HEK293T (cell line): Measurements from ENCODE around the gene MMP17.

Source experiments
- CTCF ChIA-PET: fragments of 350-600 bp; formaldehyde crosslinking; extraction: SDS; loops from one replicate; lab custom pipeline; 2021; ENCODE audit warnings: antibody characterized with exemption, inconsistent platforms; lab: Yijun Ruan, JAX
- POLR2A ChIA-PET: fragments of 350-600 bp; formaldehyde crosslinking; extraction: SDS; loops from one replicate; lab custom pipeline; 2020; ENCODE audit warnings: antibody characterized with exemption, inconsistent platforms; lab: Yijun Ruan, JAX
- DNase-seq: peaks from one replicate; pipeline ENCODE4 v3.0.0; 2012; ENCODE audit warnings: mixed read lengths; ENCODE audit errors: extremely low spot score
- ARNT ChIP-seq: fragments of 450-650 bp; IDR thresholded peaks from 2 replicates; pipeline ENCODE4 v1.6.1; 2017; ENCODE audit warnings: mild to moderate bottlenecking
- BHLHE40 ChIP-seq: fragments of 450-650 bp; IDR thresholded peaks from 2 replicates; pipeline ENCODE4 v1.6.1; 2016; ENCODE audit warnings: mild to moderate bottlenecking, moderate library complexity, borderline replicate concordance
- CTBP1 ChIP-seq: fragments of 450-650 bp; IDR thresholded peaks from 2 replicates; pipeline ENCODE4 v1.6.1; 2016; ENCODE audit warnings: borderline replicate concordance
- ELF4 ChIP-seq: fragments of 450-650 bp; IDR thresholded peaks from 2 replicates; pipeline ENCODE4 v1.6.1; 2017; ENCODE audit warnings: antibody characterized with exemption
- FOXA1 ChIP-seq: fragments of 450-650 bp; IDR thresholded peaks from 2 replicates; pipeline ENCODE4 v1.6.1; 2016; ENCODE audit warnings: mild to moderate bottlenecking
- FOXK2 ChIP-seq: fragments of 450-650 bp; IDR thresholded peaks from 2 replicates; pipeline ENCODE4 v1.6.1; 2016; ENCODE audit warnings: mild to moderate bottlenecking
- FOXM1 ChIP-seq: fragments of 450-650 bp; IDR thresholded peaks from 2 replicates; pipeline ENCODE4 v1.6.1; 2017; ENCODE audit warnings: mild to moderate bottlenecking, borderline replicate concordance
- HDGF ChIP-seq: fragments of 450-650 bp; IDR thresholded peaks from 2 replicates; pipeline ENCODE4 v1.6.1; 2017; ENCODE audit warnings: antibody characterized with exemption, borderline replicate concordance
- L3MBTL2 ChIP-seq: fragments of 450-650 bp; conservative IDR thresholded peaks from 2 replicates; pipeline ENCODE4 v1.6.1; 2016; ENCODE audit warnings: mild to moderate bottlenecking
- LEF1 ChIP-seq: fragments of 450-650 bp; IDR thresholded peaks from 2 replicates; pipeline ENCODE4 v1.6.1; 2017; ENCODE audit warnings: mild to moderate bottlenecking, borderline replicate concordance
- NFRKB ChIP-seq: fragments of 450-650 bp; IDR thresholded peaks from 2 replicates; pipeline ENCODE4 v1.6.1; 2016; ENCODE audit warnings: mild to moderate bottlenecking, moderate library complexity
- SP1 ChIP-seq: fragments of 450-650 bp; IDR thresholded peaks from 2 replicates; pipeline ENCODE4 v1.6.1; 2017
- SUZ12 ChIP-seq: fragments of 450-650 bp; IDR thresholded peaks from 2 replicates; pipeline ENCODE4 v1.6.1; 2016; ENCODE audit warnings: mild to moderate bottlenecking
- TARDBP ChIP-seq: fragments of 450-650 bp; IDR thresholded peaks from 2 replicates; pipeline ENCODE4 v1.6.1; 2016
- ZNF384 ChIP-seq: fragments of 450-650 bp; IDR thresholded peaks from 2 replicates; pipeline ENCODE4 v1.6.1; 2016
- TF ChIP-seq, protein P1 (sequence below): fragments of 450-650 bp; IDR thresholded peaks from 2 replicates; pipeline ENCODE4 v1.6.1; 2016

MMP17 gene

DNA sequence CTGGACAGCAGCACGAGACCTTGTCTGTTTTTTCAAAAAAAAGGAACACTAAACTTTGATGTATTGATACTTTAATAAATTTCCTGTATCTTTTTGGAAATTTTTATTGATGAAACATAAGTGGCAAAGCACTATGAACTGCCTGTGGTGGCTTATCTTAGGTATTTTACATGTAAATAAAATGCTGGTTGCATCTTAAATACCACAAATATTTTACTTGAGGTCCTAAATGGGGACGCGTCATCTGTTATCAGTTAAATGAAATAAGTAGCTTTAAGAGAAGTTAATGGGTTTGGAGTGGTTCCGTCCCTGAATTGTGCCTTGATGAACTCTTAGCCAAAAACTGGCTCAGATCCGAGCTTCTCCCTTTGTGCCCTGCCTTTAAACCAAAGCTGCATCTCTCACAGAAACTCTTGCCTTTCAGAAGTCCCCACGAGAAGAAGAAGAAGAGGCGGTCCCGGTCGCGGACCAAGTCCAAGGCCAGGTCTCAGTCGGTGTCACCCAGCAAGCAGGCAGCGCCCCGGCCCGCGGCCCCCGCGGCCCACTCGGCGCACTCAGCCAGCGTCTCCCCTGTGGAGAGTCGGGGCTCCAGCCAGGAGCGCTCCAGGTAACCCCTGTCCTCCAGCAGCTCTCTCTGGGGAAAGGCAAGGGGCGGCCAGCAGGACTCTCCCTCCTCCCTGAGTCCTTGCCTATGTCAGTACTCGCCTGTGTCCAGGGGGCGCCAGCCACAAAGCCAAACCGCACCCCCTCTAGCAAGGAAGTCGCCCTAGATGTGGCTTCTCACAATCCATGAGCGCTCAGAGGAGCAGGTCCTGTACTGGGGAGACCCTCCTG, 31.2 kb upstream of the MMP17 start:
- ChIA-PET POLR2A (no interaction called here), CTCF (no interaction called here)
- no peak for DNase-seq
- TF ChIP-seq FOXA1 (no peak), SP1 (no peak), ELF4 (no peak), L3MBTL2 (no peak), BHLHE40 (no peak), HDGF (no peak)

DNA sequence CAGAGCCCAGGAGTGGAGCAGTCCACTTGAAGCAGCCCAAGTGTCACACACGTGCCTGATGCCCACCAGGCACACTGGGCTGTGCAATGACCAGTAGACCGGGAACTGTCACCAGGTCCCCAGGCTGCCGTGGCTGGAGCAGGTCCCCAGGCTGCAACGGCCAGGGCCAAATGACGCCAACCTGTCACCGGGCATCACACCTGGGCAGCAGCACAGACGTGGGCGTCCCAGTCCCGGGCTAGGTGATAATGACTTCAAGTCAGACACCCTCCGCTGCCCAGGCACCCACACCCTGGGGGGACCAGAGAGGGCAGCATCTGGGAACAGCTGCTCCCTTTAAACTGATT, 30.6 kb upstream of the MMP17 start:
- DNase-seq: no peak
- ChIA-PET CTCF (no interaction called here), POLR2A (no interaction called here)
- TF ChIP-seq FOXM1: no peak
- TF ChIP-seq ZNF384: no peak
- TF ChIP-seq BHLHE40: no peak
- TF ChIP-seq HDGF: no peak
- TF ChIP-seq, protein P1, sequence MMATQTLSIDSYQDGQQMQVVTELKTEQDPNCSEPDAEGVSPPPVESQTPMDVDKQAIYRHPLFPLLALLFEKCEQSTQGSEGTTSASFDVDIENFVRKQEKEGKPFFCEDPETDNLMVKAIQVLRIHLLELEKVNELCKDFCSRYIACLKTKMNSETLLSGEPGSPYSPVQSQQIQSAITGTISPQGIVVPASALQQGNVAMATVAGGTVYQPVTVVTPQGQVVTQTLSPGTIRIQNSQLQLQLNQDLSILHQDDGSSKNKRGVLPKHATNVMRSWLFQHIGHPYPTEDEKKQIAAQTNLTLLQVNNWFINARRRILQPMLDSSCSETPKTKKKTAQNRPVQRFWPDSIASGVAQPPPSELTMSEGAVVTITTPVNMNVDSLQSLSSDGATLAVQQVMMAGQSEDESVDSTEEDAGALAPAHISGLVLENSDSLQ: no peak
- no peak for TF ChIP-seq CTBP1
- TF ChIP-seq FOXA1: no peak
- no peak for TF ChIP-seq FOXK2
- TF ChIP-seq SUZ12: no peak
- no peak for TF ChIP-seq LEF1
- no peak for TF ChIP-seq L3MBTL2
- TF ChIP-seq SP1: no peak
- no peak for TF ChIP-seq NFRKB
- TF ChIP-seq ELF4: no peak
- TF ChIP-seq TARDBP: no peak
- no peak for TF ChIP-seq ARNT

DNA sequence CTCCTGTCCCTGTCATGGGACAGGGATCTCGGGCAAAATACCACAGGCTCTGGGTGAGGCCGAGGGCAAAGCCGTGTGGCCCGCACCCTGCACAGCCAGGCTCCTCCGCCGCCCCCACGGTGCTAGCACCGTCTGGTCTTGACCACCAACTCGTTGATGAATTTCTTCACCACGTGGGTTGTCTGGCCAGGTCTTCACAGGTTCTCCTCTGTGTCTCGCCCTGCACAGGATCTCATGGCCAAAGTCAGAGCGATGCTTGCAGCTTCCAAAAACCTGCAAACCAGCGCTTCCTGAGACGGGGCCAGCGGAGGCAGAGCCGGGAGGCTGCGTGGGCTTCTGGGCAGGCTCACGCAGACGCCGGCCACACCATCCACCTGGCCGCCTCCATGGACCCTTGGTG, 29.0 kb upstream of the MMP17 start:
- CTCF ChIA-PET: no interaction called here
- DNase-seq: no peak
- TF ChIP-seq SUZ12 (no peak), NFRKB (no peak), FOXA1 (no peak), BHLHE40 (no peak), ARNT (no peak), HDGF (no peak), TARDBP (no peak), LEF1 (no peak), FOXK2 (no peak)
- TF ChIP-seq, protein P1: no peak
- POLR2A ChIA-PET: no interaction called here

GRCh38 chr12:131799828-131800593, 28.2 kb upstream of the MMP17 start:
- ChIA-PET CTCF (no interaction called here), POLR2A (no interaction called here)
- DNase-seq: no peak
- no peak for TF ChIP-seq SP1
- TF ChIP-seq FOXA1: no peak

- no peak for DNase-seq
- TF ChIP-seq LEF1 (no peak), NFRKB (no peak), FOXK2 (no peak), FOXM1 (no peak), L3MBTL2 (no peak), FOXA1 (no peak), TARDBP (no peak), HDGF (no peak), SUZ12 (no peak), BHLHE40 (no peak), CTBP1 (no peak), SP1 (no peak), ELF4 (no peak), ZNF384 (no peak), ARNT (no peak)
- TF ChIP-seq, protein P1: no peak
- POLR2A ChIA-PET: no interaction called here
- CTCF ChIA-PET: no interaction called here
Observed at GRCh38 chr12:131800594-131801135, 27.5 kb upstream of the MMP17 start.

DNA sequence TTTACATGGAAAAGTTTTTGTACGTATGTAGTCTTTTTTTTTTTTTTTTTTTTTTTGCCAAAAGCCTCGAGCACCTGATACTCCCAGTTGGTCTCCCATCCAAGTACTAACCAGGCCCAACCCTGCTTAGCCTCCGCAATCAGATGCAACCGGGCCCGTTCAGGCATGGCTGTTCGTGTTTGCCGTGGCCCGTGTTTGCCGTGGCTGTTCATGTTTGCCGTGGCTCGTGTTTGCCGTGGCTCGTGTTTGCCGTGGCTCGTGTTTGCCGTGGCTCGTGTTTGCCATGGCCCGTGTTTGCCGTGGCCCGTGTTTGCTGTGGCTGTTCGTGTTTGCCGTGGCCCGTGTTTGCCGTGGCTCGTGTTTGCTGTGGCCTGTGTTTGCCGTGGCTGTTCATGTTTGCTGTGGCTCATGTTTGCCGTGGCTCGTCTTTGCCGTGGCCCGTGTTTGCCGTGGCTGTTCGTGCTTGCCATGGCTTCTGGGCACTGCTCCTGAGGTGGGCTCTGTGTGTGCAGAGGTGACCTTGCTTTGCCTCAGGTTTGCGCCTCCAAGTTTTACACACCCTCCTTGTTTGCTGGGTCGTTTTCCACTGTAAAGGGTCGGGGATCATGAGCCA, 26.8 kb upstream of the MMP17 start:
- POLR2A ChIA-PET: no interaction called here
- CTCF ChIA-PET: no interaction called here
- TF ChIP-seq SP1 (no peak), ZNF384 (no peak), ARNT (no peak), TARDBP (no peak), LEF1 (no peak), FOXM1 (no peak), CTBP1 (no peak), FOXK2 (no peak), FOXA1 (no peak), SUZ12 (no peak), ELF4 (no peak), BHLHE40 (no peak), HDGF (no peak), NFRKB (no peak)
- TF ChIP-seq, protein P1: no peak

More for the DNA sequence above, 26.8 kb upstream of the MMP17 start:
- no peak for DNase-seq
